Loucy (cell line): ENCODE results near the gene RBM19.

Experiments
- H2AFZ ChIP-seq: fragments of 200-600 bp; sonication (generic); 2 replicates; pipeline ENCODE4 v1.6.0; 2016; ENCODE audit warnings: antibody characterized with exemption, mild to moderate bottlenecking, low read length, moderate library complexity
- H3F3A ChIP-seq: fragments of 200-600 bp; 2 replicates; pipeline ENCODE4 v1.6.0; 2016; ENCODE audit warnings: antibody characterized with exemption, low read depth, mild to moderate bottlenecking
- H3K27me3 ChIP-seq: fragments of 200-600 bp; sonication (generic); 2 replicates; pipeline ENCODE4 v1.6.1; 2014; ENCODE audit warnings: low read length, mild to moderate bottlenecking; ENCODE audit not compliant: insufficient read depth, poor library complexity, severe bottlenecking
- H3K36me3 ChIP-seq: fragments of 200-600 bp; sonication (generic); 2 replicates; pipeline ENCODE4 v1.6.1; 2016; ENCODE audit warnings: low read length; ENCODE audit not compliant: insufficient read depth
- H3K4me1 ChIP-seq: fragments of 200-600 bp; sonication (generic); 2 replicates; pipeline ENCODE4 v1.5.1; 2014; ENCODE audit warnings: low read length, mild to moderate bottlenecking; ENCODE audit not compliant: insufficient read depth, poor library complexity, severe bottlenecking
- H3K4me2 ChIP-seq: fragments of 200-600 bp; sonication (generic); 2 replicates; pipeline ENCODE4 v1.6.0; 2014; ENCODE audit warnings: antibody characterized with exemption, low read length, low read depth, mild to moderate bottlenecking; ENCODE audit not compliant: poor library complexity, severe bottlenecking
- H3K4me3 ChIP-seq: fragments of 200-600 bp; sonication (generic); 2 replicates; pipeline ENCODE4 v1.5.1; 2014; ENCODE audit warnings: low read length, mild to moderate bottlenecking, mixed read lengths; ENCODE audit not compliant: poor library complexity, severe bottlenecking
- H3K79me2 ChIP-seq: fragments of 200-600 bp; sonication (generic); 2 replicates; pipeline ENCODE4 v1.6.1; 2014; ENCODE audit warnings: low read length; ENCODE audit not compliant: insufficient read depth
- H3K9ac ChIP-seq: fragments of 200-600 bp; sonication (generic); 2 replicates; pipeline ENCODE4 v1.6.0; 2014; ENCODE audit warnings: mild to moderate bottlenecking, low read depth, low read length, moderate library complexity; ENCODE audit not compliant: poor library complexity, severe bottlenecking
- H3K9me2 ChIP-seq: fragments of 200-600 bp; sonication (generic); replicated peaks from 2 replicates; pipeline ENCODE4 v1.6.1; 2016; ENCODE audit warnings: low read depth, low read length, mixed read lengths
- H3K9me3 ChIP-seq: fragments of 200-600 bp; sonication (generic); 2 replicates; pipeline ENCODE4 v1.6.1; 2014; ENCODE audit warnings: mild to moderate bottlenecking, antibody characterized with exemption, low read length, low read depth; ENCODE audit not compliant: insufficient read depth
- H4K20me1 ChIP-seq: fragments of 200-600 bp; sonication (generic); 2 replicates; pipeline ENCODE4 v1.6.0; 2014; ENCODE audit warnings: antibody characterized with exemption, low read length, mild to moderate bottlenecking; ENCODE audit not compliant: insufficient read depth, poor library complexity, severe bottlenecking
- CTCF ChIP-seq: fragments of 200-600 bp; sonication (generic); conservative IDR thresholded peaks from 2 replicates; pipeline ENCODE4 v1.5.1; 2014; ENCODE audit warnings: mild to moderate bottlenecking, antibody characterized with exemption, low read length
- EZH2phosphoT487 ChIP-seq: fragments of 200-600 bp; IDR thresholded peaks from 2 replicates; pipeline ENCODE4 v1.6.1; 2018; ENCODE audit warnings: antibody characterized with exemption, mild to moderate bottlenecking, moderate library complexity, borderline replicate concordance

Gene RBM19

GRCh38 chr12:113900716-113901115 is 65.4 kb downstream of the RBM19 start:
- no peak overlapping the region for H3K9ac ChIP-seq
- no peak for TF ChIP-seq CTCF
- TF ChIP-seq EZH2phosphoT487, result no peak
- 0 out of 2 replicates have a peak, but pooled peaks cover 3% of the 10 kb centered on the region for H3K36me3 ChIP-seq
- no peak overlapping the region for H3K4me2 ChIP-seq
- no peaks in the 10 kb centered on the region for H3K27me3 ChIP-seq
- no peaks in the 10 kb centered on the region for H3K79me2 ChIP-seq
- no peak overlapping the region for H2AFZ ChIP-seq
- no peaks in the 10 kb centered on the region for H3F3A ChIP-seq
- no peaks in the 10 kb centered on the region for H3K9me3 ChIP-seq
- no peaks in the 10 kb centered on the region for H4K20me1 ChIP-seq
- H3K9me2 ChIP-seq, result no peaks in the 10 kb centered on the region
- H3K4me1 ChIP-seq, result no peaks in the 10 kb centered on the region
- H3K4me3 ChIP-seq, result no peak overlapping the region

- Histone ChIP-seq H3K4me3 (no peak overlapping the region), H3K27me3 (no peaks in the 10 kb centered on the region), H3K4me1 (no peaks in the 10 kb centered on the region), H3K9me3 (no peaks in the 10 kb centered on the region), H3K79me2 (no peaks in the 10 kb centered on the region), H2AFZ (no peak overlapping the region), H4K20me1 (no peaks in the 10 kb centered on the region), H3K36me3 (0 out of 2 replicates have a peak, but pooled peaks cover 3% of the 10 kb centered on the region), H3K9ac (no peak overlapping the region), H3K4me2 (no peak overlapping the region), H3F3A (no peaks in the 10 kb centered on the region), H3K9me2 (no peaks in the 10 kb centered on the region)
- TF ChIP-seq CTCF (no peak), EZH2phosphoT487 (no peak)
These were observed 66.3 kb downstream of the RBM19 start for GRCh38 chr12:113899561-113900471.

- 0 out of 2 replicates have a peak, but pooled peaks cover 3% of the 10 kb centered on the region for H3K36me3 ChIP-seq
- H3F3A ChIP-seq, result no peaks in the 10 kb centered on the region
- TF ChIP-seq CTCF (no peak), EZH2phosphoT487 (no peak)
- H3K4me3 ChIP-seq, result no peak overlapping the region
- no peaks in the 10 kb centered on the region for H3K27me3 ChIP-seq
- H2AFZ ChIP-seq, result no peak overlapping the region
- no peaks in the 10 kb centered on the region for H3K9me2 ChIP-seq
- no peaks in the 10 kb centered on the region for H3K79me2 ChIP-seq
- no peak overlapping the region for H3K4me2 ChIP-seq
- no peaks in the 10 kb centered on the region for H3K9me3 ChIP-seq
- H4K20me1 ChIP-seq, result no peaks in the 10 kb centered on the region
- no peak overlapping the region for H3K9ac ChIP-seq
- H3K4me1 ChIP-seq, result no peaks in the 10 kb centered on the region
These were observed 67.0 kb downstream of the RBM19 start for GRCh38 chr12:113899042-113899560.
